Measurements from ENCODE around the gene SYNGR1. TPM values are rescaled to one million over a fixed set of nuclear protein-coding genes. Genes with fewer than 3 reads are reported as not detected.

Gene SYNGR1
- total RNA-seq, 1 experiment from 2014 or later, result 47.8 TPM

DNA sequence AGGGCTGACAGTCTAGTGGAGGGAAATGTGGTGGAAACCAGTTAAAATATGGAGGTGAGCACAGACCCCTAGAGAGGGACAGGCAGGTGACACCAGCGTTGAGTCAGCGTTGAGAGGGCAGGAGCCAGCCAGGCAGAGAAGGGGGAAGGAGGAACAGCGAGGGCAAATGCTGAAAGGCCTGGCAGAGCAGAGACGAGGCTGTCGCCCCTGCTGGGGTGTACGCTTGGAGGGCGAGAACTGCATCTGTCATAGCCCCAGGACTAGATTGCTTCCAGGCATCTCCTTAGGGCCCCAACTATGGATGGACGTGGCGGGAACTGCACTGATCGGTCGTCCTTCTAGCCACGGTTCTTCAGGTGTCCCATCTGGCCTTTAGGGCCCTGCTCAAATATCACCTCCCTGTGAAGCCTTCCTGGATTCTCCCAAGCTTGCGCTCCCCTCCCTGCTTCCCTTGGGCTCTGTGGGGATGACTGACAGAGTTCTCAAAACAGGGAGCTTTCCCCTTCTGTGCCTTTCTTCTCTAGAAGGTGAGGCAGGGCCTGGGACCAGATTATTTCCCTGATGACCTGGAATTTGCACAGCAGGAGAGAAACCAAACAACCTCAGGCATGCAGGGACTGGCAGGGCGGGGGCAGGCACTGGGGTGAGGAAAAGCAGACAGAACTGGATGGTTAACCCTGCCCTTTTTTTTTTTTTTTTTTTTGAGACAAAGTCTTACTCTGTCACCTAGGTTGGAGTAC is 11.1 kb downstream of the SYNGR1 start:
- in situ Hi-C loops (cut with HindIII; ENCODE audit: low pct_unique_long_range_greater_than_20kb, low sequenced_read_pairs), result no loop called here
- peak; percentile 83 for DNase-seq (ENCODE audit: low read depth)

DNA sequence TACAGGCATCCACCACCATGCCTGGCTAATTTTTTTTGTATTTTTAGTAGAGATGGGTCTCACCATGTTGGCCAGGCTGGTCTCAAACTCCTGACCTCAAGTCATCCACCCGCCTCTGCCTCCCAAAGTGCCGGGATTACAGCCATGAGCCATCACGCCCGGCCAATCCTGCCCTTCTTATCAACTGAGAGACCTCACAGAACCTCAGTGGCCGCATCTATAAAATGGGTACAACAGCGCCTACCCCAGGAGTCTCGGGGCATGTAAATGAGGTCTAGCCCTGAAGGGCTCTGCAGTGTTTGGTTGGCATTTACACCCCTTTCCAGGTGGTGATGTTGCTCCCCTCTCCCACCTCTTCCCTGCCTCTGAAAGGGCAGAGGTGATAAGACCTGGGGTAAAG is 11.7 kb downstream of the SYNGR1 start:
- in situ Hi-C loops (cut with HindIII; ENCODE audit: low pct_unique_long_range_greater_than_20kb, low sequenced_read_pairs), result no loop called here
- DNase-seq (ENCODE audit: low read depth), result no peak

DNA sequence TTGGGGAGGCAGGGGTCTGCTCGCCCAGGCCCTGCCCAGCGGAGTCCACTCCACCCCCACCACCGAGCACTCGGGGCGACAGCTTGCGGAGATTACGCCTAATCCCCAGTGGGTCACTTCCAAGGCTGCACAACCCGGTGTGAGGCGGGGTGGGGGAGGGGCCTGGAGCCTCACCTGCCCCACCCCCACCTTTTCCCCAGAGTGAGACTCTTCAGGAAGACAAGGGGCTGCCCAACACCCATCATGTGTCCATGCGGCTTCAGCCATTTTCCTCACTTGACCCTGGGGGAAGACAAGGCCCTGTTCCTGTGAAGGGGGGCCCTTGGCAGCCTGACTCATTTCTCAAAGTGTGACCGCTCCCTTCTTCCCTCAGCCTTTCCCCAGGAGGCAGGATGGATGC is 12.5 kb downstream of the SYNGR1 start:
- no peak for DNase-seq (ENCODE audit: low read depth)
- in situ Hi-C loops (cut with HindIII; ENCODE audit: low pct_unique_long_range_greater_than_20kb, low sequenced_read_pairs), result no loop called here

DNA sequence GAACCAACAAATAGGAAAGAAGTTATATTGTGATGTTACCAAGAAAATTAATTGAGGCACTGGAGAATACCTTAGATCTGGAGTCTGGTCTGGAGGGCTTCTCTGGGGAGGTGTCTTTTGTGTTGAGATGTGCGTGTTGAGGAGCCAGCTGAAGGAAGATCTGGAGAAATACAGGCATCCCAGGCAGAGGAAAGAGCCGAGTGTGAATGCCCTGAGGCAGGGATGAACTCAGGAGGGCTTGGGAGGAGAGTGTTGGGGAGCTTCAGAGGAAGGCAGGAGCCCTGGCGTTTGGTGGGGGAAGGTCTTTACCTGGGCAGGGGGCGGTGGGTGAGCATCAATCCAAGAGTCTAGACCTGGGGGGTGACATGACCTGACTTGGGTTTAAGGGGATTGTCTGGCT is 13.1 kb downstream of the SYNGR1 start:
- in situ Hi-C loops (cut with HindIII; ENCODE audit: low pct_unique_long_range_greater_than_20kb, low sequenced_read_pairs), result no loop called here
- no peak for DNase-seq (ENCODE audit: low read depth)

DNA sequence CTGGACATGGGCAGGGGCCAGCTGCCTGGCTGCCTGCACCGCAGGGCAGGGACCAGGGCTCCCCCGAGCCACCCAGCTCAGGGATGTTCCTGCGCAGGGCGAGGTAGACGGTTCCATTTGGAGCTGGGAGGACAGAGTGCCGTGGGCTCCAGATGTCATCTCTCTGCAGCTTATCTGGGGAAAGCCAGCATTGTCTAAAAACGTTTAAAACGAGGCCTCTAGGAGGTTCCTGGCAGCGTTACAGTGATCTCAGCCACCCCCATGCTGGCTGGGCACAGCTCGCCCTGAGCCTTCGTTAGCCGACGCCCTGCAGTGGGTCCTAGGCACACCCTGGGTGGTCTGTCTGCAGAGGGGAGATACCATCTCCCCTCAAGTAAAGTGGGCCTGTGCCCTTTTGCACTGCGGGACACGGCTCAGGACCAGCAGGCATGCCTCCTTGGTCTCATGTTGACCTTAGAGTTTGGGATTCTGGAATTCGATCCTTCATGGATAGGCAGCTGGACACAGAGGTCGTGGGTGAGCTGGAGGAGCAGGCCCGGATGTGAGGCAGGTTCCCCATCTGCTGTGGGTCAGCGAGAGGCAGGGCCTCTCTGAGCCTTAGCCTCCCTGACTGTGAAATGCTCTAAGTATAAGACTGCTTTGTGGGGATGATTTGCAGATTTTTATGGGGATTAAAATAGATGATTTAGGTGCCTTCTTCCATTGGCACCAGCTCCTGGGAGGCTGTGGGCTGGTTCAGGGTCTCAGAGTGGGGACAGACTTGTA is 14.1 kb downstream of the SYNGR1 start:
- no peak for DNase-seq (ENCODE audit: low read depth)
- in situ Hi-C loops (cut with HindIII; ENCODE audit: low pct_unique_long_range_greater_than_20kb, low sequenced_read_pairs), result no loop called here

DNA sequence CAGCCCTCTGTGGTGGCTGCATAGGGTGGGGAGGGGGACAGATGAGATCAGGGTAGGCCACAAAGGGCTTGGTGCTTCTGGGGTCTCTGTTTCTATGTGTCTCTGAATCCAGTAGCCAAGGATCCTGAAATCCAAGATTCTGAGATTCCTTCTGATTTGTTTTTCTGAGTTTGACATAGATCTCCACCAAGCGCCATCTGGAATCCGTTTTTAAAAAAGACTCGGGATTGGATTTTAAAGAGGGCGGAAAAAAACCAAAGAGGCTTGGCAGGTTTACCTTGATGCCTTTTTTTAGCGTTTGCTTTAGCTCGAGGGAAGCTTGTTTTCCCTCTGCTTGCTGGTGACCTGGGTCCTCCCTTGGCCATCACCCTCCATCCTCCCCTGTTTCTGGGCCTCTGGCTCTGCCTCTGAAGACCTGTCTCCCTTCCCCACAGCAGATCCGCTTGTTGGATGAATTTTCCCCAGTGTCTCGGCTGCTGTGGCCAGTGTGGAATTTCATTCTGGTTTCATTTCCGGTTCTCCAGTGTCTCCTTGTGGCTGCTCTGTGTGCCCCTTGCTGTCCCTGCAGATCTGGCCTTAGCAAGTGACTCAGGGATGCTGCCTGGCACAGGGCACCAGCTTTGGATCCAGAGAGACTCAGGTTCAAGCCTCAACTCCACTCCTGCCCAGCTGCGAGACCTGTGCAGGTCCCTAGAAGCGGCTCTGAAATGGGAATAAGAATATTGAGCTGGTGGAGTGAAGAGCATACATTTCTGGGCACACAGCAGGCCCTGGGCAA is 15.1 kb downstream of the SYNGR1 start:
- in situ Hi-C loops (cut with HindIII; ENCODE audit: low pct_unique_long_range_greater_than_20kb, low sequenced_read_pairs), result no loop called here
- no peak for DNase-seq (ENCODE audit: low read depth)

DNA sequence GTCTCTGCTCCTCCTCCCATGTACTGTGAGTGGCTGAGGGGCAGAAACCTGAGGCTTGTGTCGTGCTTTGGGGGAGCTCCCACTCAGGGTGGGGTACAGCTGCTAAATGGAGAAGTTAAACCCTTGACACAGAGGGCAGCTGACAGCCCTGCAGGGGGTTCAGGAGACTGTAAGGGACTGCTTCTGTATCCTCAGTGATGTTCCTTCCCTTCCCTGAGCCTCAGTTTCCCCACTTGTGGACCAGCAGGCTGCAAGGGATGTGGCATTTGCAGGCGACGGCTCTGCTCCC is 15.6 kb downstream of the SYNGR1 start:
- in situ Hi-C loops (cut with HindIII; ENCODE audit: low pct_unique_long_range_greater_than_20kb, low sequenced_read_pairs), result no loop called here
- DNase-seq (ENCODE audit: low read depth), result no peak

DNA sequence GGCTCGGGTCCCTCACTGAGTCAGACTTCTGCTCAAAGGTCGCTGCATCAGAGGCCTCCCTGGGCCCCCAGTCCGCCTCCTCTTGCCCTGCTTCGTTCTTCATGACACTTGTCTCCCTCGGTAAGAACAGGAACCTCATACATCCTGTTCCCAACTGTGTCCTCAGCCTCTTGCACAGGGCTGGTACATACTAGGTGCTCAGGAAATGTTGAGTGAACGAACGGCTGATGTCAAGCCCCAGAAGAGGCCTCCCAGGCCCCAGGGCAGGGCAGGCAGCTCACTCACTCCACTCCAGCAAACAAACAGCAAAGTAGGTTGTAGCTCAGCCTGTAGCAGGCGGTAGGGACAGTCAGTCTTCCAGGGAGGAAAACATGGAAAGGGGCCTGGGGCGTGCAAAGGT is 17.2 kb downstream of the SYNGR1 start:
- in situ Hi-C loops (cut with HindIII; ENCODE audit: low pct_unique_long_range_greater_than_20kb, low sequenced_read_pairs), result no loop called here
- no peak for DNase-seq (ENCODE audit: low read depth)

DNA sequence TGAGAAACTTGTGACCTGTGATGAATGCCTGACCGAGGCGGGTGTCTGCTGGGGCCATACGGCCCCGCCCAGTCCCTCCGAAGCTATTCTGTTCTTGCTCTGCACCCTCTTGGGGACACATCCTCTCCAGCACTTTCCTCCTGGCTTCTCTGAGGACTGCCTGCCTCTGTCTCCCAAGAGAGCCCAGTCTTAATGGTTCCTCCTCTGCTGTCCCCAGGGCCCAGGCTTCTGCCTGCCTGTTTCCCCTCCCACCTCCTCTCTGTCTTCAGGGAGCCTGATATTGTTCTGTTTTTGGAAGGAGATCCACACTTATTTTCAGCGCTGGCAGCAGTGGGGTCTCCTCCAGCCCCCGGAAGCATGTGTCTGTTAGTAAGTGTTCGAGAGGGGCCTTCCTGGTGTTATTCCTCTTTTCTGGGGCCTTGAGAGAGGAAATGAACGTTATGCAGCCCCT is 18.7 kb downstream of the SYNGR1 start:
- DNase-seq (ENCODE audit: low read depth), result no peak
- in situ Hi-C loops (cut with HindIII; ENCODE audit: low pct_unique_long_range_greater_than_20kb, low sequenced_read_pairs), result no loop called here

DNA sequence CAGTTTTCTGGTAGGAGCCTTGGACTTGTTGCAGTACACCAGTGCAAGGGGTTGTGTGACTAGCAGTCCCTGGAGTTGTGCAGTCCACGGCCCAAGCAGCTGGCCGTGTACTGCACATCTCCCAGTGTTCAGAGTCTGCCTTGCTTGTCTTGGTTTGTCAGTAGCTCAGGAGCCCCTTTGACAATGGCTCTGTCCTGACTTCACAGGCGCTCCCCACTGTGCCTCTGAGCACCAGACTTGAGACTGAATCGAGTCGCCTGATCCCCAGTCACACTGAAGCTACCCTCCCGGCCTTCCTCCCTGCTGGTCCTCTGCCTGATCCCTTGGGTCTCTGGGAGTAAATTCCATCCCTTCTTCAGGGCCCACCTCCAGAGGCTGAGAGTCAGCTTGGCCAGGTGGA is 19.4 kb downstream of the SYNGR1 start:
- in situ Hi-C loops (cut with HindIII; ENCODE audit: low pct_unique_long_range_greater_than_20kb, low sequenced_read_pairs), result no loop called here
- no peak for DNase-seq (ENCODE audit: low read depth)

DNA sequence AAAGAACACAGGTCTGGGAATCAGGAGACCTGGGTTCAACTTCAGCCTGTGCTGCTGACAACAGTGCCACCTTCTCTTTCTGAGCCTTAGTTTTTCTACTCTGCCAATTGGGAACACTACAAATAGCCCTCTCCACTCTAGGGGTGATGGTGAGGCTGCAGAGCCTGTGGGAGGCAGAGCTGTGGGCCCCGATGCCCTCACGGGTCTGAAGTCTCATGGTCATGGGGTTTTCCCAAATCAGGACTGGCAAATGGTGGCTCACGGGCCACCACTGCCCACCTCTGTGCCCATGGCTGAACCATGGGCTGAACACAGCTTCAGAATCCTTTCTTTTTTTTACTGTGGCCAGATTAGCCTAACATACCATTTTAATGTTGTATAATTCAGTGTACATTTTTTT is 19.8 kb downstream of the SYNGR1 start:
- DNase-seq (ENCODE audit: low read depth), result no peak
- in situ Hi-C loops (cut with HindIII; ENCODE audit: low pct_unique_long_range_greater_than_20kb, low sequenced_read_pairs), result no loop called here

DNA sequence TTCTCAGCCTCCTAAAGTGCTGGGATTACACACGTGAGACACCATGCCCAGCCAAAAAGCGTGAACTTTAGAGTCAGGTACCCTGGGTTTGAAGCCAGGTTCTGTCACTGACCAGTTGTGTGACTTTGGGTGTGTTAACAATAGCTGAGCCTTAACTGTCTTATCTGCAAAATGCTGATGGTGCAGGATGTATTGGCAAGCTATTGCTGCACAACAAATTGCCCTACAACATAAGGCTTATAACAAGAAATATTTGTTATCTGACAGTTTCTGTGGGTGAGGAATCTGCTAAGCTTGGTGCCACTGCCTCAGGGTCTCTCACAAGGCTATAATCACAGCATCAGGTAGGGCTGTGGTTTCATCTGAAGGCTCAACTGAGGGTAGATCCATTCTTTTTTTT is 21.9 kb downstream of the SYNGR1 start:
- no peak for DNase-seq (ENCODE audit: low read depth)
- in situ Hi-C loops (cut with HindIII; ENCODE audit: low pct_unique_long_range_greater_than_20kb, low sequenced_read_pairs), result no loop called here

DNA sequence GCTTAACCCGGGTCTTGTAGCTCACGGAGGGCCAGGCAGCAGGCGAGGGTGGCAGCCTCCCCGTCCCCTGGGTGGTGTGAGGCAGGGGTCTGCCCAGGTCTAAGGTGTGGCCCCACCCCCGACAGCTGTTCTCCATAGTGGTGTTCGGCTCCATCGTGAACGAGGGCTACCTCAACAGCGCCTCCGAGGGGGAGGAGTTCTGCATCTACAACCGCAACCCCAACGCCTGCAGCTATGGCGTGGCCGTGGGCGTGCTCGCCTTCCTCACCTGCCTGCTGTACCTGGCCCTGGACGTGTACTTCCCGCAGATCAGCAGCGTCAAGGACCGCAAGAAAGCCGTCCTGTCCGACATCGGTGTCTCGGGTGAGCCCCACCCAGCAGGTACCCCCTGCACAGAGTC is 24.4 kb downstream of the SYNGR1 start:
- no peak for DNase-seq (ENCODE audit: low read depth)
- in situ Hi-C loops (cut with HindIII; ENCODE audit: low pct_unique_long_range_greater_than_20kb, low sequenced_read_pairs), result no loop called here

DNA sequence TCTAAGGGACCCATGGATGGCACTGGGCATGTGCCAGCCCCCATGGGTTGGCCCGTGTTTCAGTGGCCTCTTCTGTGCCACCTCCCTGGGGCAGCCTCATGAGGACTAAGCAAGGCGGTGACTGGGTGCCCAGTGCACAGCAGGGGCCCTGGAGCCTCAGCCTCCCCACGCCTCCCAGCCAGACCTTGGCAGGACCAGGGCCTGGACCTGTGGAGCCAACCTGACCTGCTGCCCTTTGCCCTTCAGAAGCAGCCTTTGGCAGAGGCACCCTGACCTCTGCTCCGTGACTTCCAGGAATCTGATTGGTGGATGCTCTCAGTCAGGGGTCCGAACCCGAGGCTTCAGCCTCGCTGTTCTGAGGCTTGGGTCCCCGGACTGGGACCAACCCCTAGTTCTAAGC is 25.0 kb downstream of the SYNGR1 start:
- DNase-seq (ENCODE audit: low read depth), result no peak
- in situ Hi-C loops (cut with HindIII; ENCODE audit: low pct_unique_long_range_greater_than_20kb, low sequenced_read_pairs), result no loop called here

DNA sequence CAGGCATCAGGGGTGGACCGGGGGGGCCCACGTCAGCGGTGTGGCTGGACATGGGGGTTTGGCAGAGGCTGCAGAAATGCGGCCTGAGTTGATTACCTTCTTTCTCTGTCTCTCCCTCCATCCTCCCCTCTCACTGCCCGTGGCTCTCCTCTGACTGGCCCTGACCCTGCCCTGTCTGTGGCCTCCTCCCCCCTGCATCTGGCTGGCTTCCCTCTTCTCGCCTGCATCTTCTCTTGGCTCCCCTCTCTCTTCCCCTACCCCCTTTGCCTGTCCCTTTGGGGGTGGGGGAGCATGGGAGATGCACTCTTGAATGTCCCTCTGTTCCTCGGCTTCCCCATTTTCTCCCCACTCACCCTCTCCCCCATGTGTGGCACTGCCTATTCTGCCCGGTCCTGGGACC is 25.9 kb downstream of the SYNGR1 start:
- no peak for DNase-seq (ENCODE audit: low read depth)
- in situ Hi-C loops (cut with HindIII; ENCODE audit: low pct_unique_long_range_greater_than_20kb, low sequenced_read_pairs), result no loop called here

DNA sequence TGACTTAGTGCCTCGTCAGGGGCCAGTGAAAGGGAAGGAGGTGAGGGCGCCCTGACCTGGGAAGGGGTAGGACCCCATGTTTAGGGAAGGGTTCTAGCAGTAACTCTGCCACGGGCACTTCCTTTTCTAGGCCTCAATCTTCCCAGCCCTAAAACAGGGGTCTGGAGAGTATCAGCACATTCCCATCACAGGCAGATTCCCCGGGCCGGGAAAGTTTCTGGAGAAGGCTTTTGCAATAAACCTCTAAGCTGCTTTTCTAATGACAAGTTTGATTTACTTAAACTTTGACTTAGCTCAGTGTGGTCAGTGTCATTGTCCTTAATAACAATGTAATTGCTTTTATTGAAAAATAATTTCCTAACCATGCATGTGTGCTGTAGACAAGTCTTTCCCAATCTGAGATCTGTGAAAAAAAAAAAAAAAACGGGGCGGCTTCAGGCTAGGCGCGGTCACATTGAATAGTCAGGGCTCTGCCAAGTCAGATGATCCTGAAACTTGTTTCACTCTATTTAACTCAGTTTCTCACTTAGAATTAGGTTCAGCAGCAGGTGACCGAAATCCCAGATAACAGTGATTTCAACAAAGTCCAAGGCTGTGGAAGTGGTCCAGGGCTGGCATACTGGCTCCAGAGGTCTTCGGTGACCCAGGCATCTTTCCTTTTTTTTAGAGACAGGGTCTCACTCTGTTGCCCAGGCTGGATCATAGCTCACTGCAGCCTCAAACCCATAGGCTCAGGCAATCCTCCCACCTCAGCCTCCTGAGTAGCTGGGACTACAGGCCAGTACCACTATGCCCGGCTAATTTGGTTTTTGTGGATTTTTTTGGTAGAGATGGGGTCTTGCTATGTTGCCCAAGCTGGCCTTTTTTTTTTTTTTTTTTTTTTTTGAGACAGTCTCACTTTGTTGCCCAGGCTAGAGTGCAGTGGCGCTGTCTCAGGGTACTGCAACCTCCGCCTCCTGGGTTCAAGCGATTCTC is 30.3 kb downstream of the SYNGR1 start:
- in situ Hi-C loops (cut with HindIII; ENCODE audit: low pct_unique_long_range_greater_than_20kb, low sequenced_read_pairs), result no loop called here
- DNase-seq (ENCODE audit: low read depth), result no peak

DNA sequence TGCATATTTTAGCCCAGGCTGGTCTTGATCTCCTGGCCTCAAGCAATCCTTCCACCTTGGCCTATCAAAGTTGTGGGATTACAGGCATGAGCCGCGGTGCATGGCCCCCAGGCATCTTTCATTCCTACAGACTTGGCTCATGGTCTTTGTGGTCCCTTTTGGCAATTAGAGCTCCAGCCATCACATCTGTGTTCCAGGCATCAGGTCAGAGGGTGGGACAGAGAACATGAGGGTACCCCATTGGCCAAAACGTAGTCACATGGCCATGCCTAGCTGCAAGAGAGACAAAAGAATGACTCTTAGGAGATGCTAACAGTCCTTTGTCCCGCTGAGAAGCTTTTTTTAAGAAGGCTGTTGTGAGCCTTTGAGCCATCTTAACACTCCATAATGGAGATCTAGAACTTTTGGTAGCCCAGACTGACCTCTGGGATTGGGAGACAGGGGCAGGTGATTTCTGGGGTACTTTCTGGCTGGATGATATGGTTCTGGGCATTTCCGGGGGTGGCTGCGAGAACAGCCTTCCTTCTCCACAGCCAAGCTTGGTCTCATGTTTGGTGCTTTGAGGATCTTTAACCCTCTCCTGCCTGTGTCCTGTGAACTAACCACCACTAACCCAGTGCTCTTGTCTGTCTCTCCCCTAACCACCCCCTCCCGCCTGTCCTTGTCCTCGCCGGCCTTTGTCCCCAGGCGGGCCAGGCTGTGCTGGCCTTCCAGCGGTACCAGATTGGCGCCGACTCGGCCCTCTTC is 31.4 kb downstream of the SYNGR1 start:
- in situ Hi-C loops (cut with HindIII; ENCODE audit: low pct_unique_long_range_greater_than_20kb, low sequenced_read_pairs), result no loop called here
- DNase-seq (ENCODE audit: low read depth), result no peak

DNA sequence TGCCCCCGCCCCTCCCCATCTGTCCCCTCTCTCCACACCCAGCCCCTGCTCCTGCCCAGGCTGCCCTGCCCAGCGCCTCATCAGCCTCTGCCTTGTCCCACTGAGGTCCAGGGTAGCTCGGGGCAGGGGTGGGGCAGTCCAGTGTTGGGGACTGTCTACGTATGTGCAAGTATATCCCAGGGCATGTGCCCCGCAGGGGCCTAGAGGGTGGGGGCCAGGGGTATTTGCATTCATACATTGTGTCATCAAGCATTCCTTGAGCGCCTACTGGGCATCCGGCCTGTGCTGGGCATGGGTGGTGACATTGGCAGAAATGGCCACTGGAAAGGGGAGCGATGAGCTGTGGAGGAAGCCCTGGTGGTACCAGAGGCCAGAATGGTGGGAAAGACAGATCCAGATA is 32.1 kb downstream of the SYNGR1 start:
- in situ Hi-C loops (cut with HindIII; ENCODE audit: low pct_unique_long_range_greater_than_20kb, low sequenced_read_pairs), result no loop called here
- DNase-seq (ENCODE audit: low read depth), result no peak

Measured in Caki2 (cell line).